SK-N-SH treated with all-trans-retinoic acid at 6 μM for 48 hours (cell line): ENCODE measurements around the gene GHDC.

Experiments used
- ATAC-seq: fragments of 200-7000 bp; cut with Tn5 transposase; 3 replicates; pipeline ENCODE4 v1.9.1; 2020; ENCODE audit warnings: mild to moderate bottlenecking, moderate library complexity
- ARNTL ChIP-seq: fragments of 450-650 bp; formaldehyde crosslinking; IDR thresholded peaks from 2 replicates; pipeline ENCODE4 v1.5.0; 2020; ENCODE audit warnings: low read depth, mild to moderate bottlenecking, moderate library complexity, borderline replicate concordance
- BACH2 ChIP-seq: fragments of 250-450 bp; sonication (Bioruptor Pico); IDR thresholded peaks from 2 replicates; pipeline ENCODE4 v1.9.0; 2021; ENCODE audit warnings: mild to moderate bottlenecking, borderline replicate concordance
- CSDC2 ChIP-seq: fragments of 250-450 bp; sonication (Bioruptor Pico); IDR thresholded peaks from 2 replicates; pipeline ENCODE4 v1.5.0; 2020; ENCODE audit warnings: mild to moderate bottlenecking, moderate library complexity
- GLIS3 ChIP-seq: fragments of 250-450 bp; sonication (Bioruptor Pico); IDR thresholded peaks from 2 replicates; pipeline ENCODE4 v1.5.0; 2020; ENCODE audit warnings: mild to moderate bottlenecking, moderate library complexity
- ISL1 ChIP-seq: fragments of 250-450 bp; sonication (Bioruptor Pico); IDR thresholded peaks from 2 replicates; pipeline ENCODE4 v2.1.2; 2022; ENCODE audit warnings: mild to moderate bottlenecking, moderate library complexity
- PPARA ChIP-seq: fragments of 250-450 bp; sonication (Bioruptor Pico); IDR thresholded peaks from 2 replicates; pipeline ENCODE4 v1.5.0; 2020; ENCODE audit warnings: mild to moderate bottlenecking, borderline replicate concordance
- RARB ChIP-seq: fragments of 250-450 bp; sonication (Bioruptor Pico); IDR thresholded peaks from 2 replicates; pipeline ENCODE4 v1.8.0; 2021; ENCODE audit warnings: mild to moderate bottlenecking, moderate library complexity
- SNAI2 ChIP-seq: fragments of 250-450 bp; sonication (Bioruptor Pico); IDR thresholded peaks from 2 replicates; pipeline ENCODE4 v1.5.0; 2020; ENCODE audit warnings: mild to moderate bottlenecking, moderate library complexity
- TCF4 ChIP-seq: fragments of 250-450 bp; sonication (Bioruptor Pico); IDR thresholded peaks from 2 replicates; pipeline ENCODE4 v1.8.0; 2021; ENCODE audit warnings: mild to moderate bottlenecking, moderate library complexity, borderline replicate concordance
- ZC3H10 ChIP-seq: fragments of 250-450 bp; sonication (Bioruptor Pico); IDR thresholded peaks from 2 replicates; pipeline ENCODE4 v1.5.1; 2021; ENCODE audit warnings: mild to moderate bottlenecking, moderate library complexity
- ZFP3 ChIP-seq: fragments of 250-450 bp; sonication (Bioruptor Pico); IDR thresholded peaks from 2 replicates; pipeline ENCODE4 v1.5.0; 2020; ENCODE audit warnings: mild to moderate bottlenecking, moderate library complexity
- ZFP30 ChIP-seq: fragments of 450-650 bp; formaldehyde crosslinking; IDR thresholded peaks from 2 replicates; pipeline ENCODE4 v1.5.0; 2022; ENCODE audit warnings: mild to moderate bottlenecking, moderate library complexity
- ZNF70 ChIP-seq: fragments of 450-650 bp; formaldehyde crosslinking; IDR thresholded peaks from 2 replicates; pipeline ENCODE4 v1.5.0; 2020; ENCODE audit warnings: mild to moderate bottlenecking, moderate library complexity
- ZNF8 ChIP-seq: fragments of 450-650 bp; formaldehyde crosslinking; IDR thresholded peaks from 2 replicates; pipeline ENCODE4 v1.5.0; 2020; ENCODE audit warnings: mild to moderate bottlenecking, moderate library complexity
- TF ChIP-seq, protein P1 (sequence below): fragments of 250-450 bp; sonication (Bioruptor Pico); IDR thresholded peaks from 2 replicates; pipeline ENCODE4 v1.5.1; 2020; ENCODE audit warnings: low read depth, mild to moderate bottlenecking, moderate library complexity
- TF ChIP-seq, protein P2 (sequence below): fragments of 250-450 bp; sonication (Bioruptor Pico); IDR thresholded peaks from 2 replicates; pipeline ENCODE4 v1.8.0; 2020; ENCODE audit warnings: mild to moderate bottlenecking, moderate library complexity, borderline replicate concordance
- TF ChIP-seq, protein P3 (sequence below): fragments of 250-450 bp; sonication (Bioruptor Pico); IDR thresholded peaks from 2 replicates; pipeline ENCODE4 v1.5.0; 2020; ENCODE audit warnings: mild to moderate bottlenecking, moderate library complexity

The GHDC gene, protein sequence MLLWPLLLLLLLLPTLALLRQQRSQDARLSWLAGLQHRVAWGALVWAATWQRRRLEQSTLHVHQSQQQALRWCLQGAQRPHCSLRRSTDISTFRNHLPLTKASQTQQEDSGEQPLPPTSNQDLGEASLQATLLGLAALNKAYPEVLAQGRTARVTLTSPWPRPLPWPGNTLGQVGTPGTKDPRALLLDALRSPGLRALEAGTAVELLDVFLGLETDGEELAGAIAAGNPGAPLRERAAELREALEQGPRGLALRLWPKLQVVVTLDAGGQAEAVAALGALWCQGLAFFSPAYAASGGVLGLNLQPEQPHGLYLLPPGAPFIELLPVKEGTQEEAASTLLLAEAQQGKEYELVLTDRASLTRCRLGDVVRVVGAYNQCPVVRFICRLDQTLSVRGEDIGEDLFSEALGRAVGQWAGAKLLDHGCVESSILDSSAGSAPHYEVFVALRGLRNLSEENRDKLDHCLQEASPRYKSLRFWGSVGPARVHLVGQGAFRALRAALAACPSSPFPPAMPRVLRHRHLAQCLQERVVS

DNA sequence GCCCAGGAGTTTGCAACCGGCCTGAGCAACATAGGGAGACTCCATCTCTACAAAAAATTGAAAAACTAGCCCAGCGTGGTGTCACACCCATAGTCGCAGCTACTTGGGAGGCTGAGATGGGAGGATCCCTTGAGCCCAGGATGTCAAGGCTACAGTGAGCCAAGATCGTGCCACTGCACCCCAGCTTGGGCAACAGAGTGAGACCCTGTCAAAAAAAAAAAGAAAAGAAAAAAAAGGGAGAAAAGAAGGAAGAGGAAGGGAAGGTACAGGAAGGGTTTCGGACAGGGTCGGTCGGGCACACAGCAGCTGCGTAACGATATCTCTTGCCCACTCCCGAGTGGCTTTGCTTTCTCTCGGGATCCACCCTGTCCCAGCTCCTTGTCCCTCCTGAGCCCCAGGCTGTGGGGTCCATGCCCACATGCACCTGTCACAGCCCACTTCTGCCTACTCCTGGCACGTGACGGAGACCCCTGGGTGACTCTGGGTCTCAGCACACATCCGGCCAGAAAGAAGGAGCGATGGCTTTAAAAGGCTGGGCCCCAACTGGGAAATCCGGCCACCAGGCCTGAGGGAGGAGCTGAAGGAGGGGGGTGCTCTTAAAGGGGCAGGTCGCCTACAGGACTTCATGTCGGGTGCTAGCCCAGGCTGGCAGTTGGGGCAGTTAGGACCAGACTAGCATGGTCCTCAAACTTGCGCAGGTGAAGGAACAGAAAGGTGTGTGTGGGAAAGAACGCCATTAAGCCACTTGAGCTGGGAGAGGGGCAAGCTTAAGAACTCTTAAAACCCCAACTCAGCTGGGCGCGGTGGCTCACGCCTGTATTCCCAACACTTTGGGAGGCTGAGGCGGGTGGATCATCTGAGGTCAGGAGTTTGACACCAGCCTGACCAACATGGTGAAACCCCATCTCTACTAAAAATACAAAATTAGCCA, at the start of gene GHDC:
Gene GHDC, minus strand, starts transcription at position 526 of the 931 bp plus-strand sequence. CDS start 913 bp downstream, outside the sequence.
- no peak for TF ChIP-seq ISL1 (CRISPR knock-in tag)
- TF ChIP-seq ARNTL (CRISPR knock-in tag), result no peak
- TF ChIP-seq, protein P1, sequence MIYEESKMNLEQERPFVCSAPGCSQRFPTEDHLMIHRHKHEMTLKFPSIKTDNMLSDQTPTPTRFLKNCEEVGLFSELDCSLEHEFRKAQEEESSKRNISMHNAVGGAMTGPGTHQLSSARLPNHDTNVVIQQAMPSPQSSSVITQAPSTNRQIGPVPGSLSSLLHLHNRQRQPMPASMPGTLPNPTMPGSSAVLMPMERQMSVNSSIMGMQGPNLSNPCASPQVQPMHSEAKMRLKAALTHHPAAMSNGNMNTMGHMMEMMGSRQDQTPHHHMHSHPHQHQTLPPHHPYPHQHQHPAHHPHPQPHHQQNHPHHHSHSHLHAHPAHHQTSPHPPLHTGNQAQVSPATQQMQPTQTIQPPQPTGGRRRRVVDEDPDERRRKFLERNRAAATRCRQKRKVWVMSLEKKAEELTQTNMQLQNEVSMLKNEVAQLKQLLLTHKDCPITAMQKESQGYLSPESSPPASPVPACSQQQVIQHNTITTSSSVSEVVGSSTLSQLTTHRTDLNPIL (CRISPR knock-in tag), result no peak
- no peak for TF ChIP-seq GLIS3 (CRISPR knock-in tag)
- TF ChIP-seq ZFP3 (CRISPR knock-in tag), result no peak
- TF ChIP-seq, protein P2, sequence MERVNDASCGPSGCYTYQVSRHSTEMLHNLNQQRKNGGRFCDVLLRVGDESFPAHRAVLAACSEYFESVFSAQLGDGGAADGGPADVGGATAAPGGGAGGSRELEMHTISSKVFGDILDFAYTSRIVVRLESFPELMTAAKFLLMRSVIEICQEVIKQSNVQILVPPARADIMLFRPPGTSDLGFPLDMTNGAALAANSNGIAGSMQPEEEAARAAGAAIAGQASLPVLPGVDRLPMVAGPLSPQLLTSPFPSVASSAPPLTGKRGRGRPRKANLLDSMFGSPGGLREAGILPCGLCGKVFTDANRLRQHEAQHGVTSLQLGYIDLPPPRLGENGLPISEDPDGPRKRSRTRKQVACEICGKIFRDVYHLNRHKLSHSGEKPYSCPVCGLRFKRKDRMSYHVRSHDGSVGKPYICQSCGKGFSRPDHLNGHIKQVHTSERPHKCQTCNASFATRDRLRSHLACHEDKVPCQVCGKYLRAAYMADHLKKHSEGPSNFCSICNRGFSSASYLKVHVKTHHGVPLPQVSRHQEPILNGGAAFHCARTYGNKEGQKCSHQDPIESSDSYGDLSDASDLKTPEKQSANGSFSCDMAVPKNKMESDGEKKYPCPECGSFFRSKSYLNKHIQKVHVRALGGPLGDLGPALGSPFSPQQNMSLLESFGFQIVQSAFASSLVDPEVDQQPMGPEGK (CRISPR knock-in tag), result no peak
- no peak for TF ChIP-seq ZFP30
- TF ChIP-seq, protein P3, sequence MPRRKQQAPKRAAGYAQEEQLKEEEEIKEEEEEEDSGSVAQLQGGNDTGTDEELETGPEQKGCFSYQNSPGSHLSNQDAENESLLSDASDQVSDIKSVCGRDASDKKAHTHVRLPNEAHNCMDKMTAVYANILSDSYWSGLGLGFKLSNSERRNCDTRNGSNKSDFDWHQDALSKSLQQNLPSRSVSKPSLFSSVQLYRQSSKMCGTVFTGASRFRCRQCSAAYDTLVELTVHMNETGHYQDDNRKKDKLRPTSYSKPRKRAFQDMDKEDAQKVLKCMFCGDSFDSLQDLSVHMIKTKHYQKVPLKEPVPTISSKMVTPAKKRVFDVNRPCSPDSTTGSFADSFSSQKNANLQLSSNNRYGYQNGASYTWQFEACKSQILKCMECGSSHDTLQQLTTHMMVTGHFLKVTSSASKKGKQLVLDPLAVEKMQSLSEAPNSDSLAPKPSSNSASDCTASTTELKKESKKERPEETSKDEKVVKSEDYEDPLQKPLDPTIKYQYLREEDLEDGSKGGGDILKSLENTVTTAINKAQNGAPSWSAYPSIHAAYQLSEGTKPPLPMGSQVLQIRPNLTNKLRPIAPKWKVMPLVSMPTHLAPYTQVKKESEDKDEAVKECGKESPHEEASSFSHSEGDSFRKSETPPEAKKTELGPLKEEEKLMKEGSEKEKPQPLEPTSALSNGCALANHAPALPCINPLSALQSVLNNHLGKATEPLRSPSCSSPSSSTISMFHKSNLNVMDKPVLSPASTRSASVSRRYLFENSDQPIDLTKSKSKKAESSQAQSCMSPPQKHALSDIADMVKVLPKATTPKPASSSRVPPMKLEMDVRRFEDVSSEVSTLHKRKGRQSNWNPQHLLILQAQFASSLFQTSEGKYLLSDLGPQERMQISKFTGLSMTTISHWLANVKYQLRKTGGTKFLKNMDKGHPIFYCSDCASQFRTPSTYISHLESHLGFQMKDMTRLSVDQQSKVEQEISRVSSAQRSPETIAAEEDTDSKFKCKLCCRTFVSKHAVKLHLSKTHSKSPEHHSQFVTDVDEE (CRISPR knock-in tag), result no peak
- TF ChIP-seq ZNF70 (CRISPR knock-in tag), result no peak
- no peak for TF ChIP-seq PPARA (CRISPR knock-in tag)
- TF ChIP-seq RARB (CRISPR knock-in tag), result no peak
- no peak for TF ChIP-seq CSDC2 (CRISPR knock-in tag)
- TF ChIP-seq ZNF8, result no peak
- TF ChIP-seq BACH2 (CRISPR knock-in tag), result no peak
- TF ChIP-seq ZC3H10 (CRISPR knock-in tag), result no peak
- no peak for TF ChIP-seq TCF4 (CRISPR knock-in tag)
- TF ChIP-seq, all 23 proteins: peak for 0
- ATAC-seq, result peak; percentile 98

DNA sequence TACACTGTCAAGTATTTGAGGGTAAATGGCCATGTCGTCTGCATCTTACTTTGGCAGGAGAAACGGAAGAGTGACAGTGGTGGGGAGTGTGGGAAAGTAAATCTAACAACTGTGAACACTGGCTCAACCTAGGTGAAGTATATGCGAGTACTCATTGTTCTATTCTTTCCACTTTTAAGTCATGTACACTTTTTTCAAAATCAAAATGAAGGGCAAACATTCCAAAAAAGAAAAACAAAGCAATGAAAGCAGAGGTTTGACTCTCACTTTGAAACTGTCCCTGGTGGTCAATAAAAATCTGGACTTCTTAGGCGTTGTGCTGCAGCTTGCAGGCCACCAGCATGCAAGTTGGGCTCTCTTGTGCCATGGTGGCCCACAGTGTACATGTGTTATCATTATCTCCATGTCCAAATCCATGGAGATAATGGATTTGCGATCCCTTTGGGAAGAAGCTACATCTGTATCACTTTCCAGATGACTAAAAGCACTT, 49.2 kb upstream of the GHDC start:
- TF ChIP-seq ISL1 (CRISPR knock-in tag) (no peak), BACH2 (CRISPR knock-in tag) (no peak), SNAI2 (CRISPR knock-in tag) (no peak), ZNF70 (CRISPR knock-in tag) (no peak), ZNF8 (no peak), CSDC2 (CRISPR knock-in tag) (no peak), ARNTL (CRISPR knock-in tag) (no peak), ZC3H10 (CRISPR knock-in tag) (no peak)
- TF ChIP-seq, protein P3 (CRISPR knock-in tag), result no peak
- TF ChIP-seq, all 23 proteins: peak for 0
- ATAC-seq, result no peak
